Neural progenitor cell (in vitro differentiated cells): ENCODE data around the gene LTBP2. TPM values are rescaled to one million over a fixed set of nuclear protein-coding genes. Genes with fewer than 3 reads are reported as not detected.

Experiments
- DNase-seq: peaks from one replicate; pipeline ENCODE4 v3.0.0-alpha.2; 2016; ENCODE audit warnings: low spot score
- H2AFZ ChIP-seq: fragments of 200-600 bp; sonication (generic); replicated peaks from 2 replicates; pipeline ENCODE4 v1.6.1; 2016; ENCODE audit warnings: antibody characterized with exemption
- H3F3A ChIP-seq: fragments of 200-600 bp; sonication (generic); 2 replicates; pipeline ENCODE4 v1.6.1; 2016; ENCODE audit warnings: antibody characterized with exemption, low read depth
- H3K27ac ChIP-seq: fragments of 200-600 bp; sonication (generic); 2 replicates; pipeline ENCODE4 v1.5.1; 2016; ENCODE audit warnings: mild to moderate bottlenecking
- H3K27me3 ChIP-seq: fragments of 200-600 bp; sonication (generic); 2 replicates; pipeline ENCODE4 v1.6.1; 2016; ENCODE audit warnings: mild to moderate bottlenecking, moderate library complexity
- H3K36me3 ChIP-seq: fragments of 200-600 bp; sonication (generic); 2 replicates; pipeline ENCODE4 v1.5.1; 2016
- H3K4me1 ChIP-seq: fragments of 200-600 bp; sonication (generic); 2 replicates; pipeline ENCODE4 v1.6.1; 2016; ENCODE audit warnings: mixed run types
- H3K4me2 ChIP-seq: fragments of 200-600 bp; sonication (generic); 2 replicates; pipeline ENCODE4 v1.6.1; 2016
- H3K4me3 ChIP-seq: fragments of 200-600 bp; sonication (generic); 2 replicates; pipeline ENCODE4 v1.5.1; 2016
- H3K79me2 ChIP-seq: fragments of 200-600 bp; sonication (generic); 2 replicates; pipeline ENCODE4 v1.6.1; 2016; ENCODE audit warnings: low read depth
- H3K9ac ChIP-seq: fragments of 200-600 bp; sonication (generic); 2 replicates; pipeline ENCODE4 v1.6.1; 2016
- H3K9me3 ChIP-seq: fragments of 200-600 bp; sonication (generic); 2 replicates; pipeline ENCODE4 v1.5.1; 2016; ENCODE audit warnings: low read depth
- H4K20me1 ChIP-seq: fragments of 200-600 bp; sonication (generic); 2 replicates; pipeline ENCODE4 v1.6.1; 2016; ENCODE audit warnings: low read depth
- H3K27ac Mint-ChIP-seq: 3 replicates; pipeline ENCODE4 v1.8.0; 2021; ENCODE audit warnings: mixed read lengths
- H3K27me3 Mint-ChIP-seq: 2 replicates; pipeline ENCODE4 v1.8.0; 2022; ENCODE audit warnings: low read depth, mild to moderate bottlenecking, inconsistent platforms, moderate library complexity, mixed read lengths; ENCODE audit not compliant: insufficient read depth
- H3K36me3 Mint-ChIP-seq: 3 replicates; pipeline ENCODE4 v1.8.0; 2021; ENCODE audit warnings: mixed read lengths
- H3K4me1 Mint-ChIP-seq: 3 replicates; pipeline ENCODE4 v1.8.0; 2021; ENCODE audit warnings: mixed read lengths
- H3K4me3 Mint-ChIP-seq: 3 replicates; pipeline ENCODE4 v1.8.0; 2021; ENCODE audit warnings: mild to moderate bottlenecking, moderate library complexity, mixed read lengths
- H3K9me3 Mint-ChIP-seq: 3 replicates; pipeline ENCODE4 v1.8.0; 2020; ENCODE audit warnings: mixed read lengths
- CTCF ChIP-seq: fragments of 200-600 bp; sonication (generic); IDR thresholded peaks from 2 replicates; pipeline ENCODE4 v1.5.1; 2017; ENCODE audit warnings: antibody characterized with exemption, mild to moderate bottlenecking
- EZH2 ChIP-seq: fragments of 200-600 bp; sonication (generic); IDR thresholded peaks from 2 replicates; pipeline ENCODE4 v1.6.1; 2017; ENCODE audit warnings: antibody characterized with exemption, mild to moderate bottlenecking, moderate library complexity
- EZH2phosphoT487 ChIP-seq: fragments of 200-600 bp; sonication (generic); IDR thresholded peaks from 2 replicates; pipeline ENCODE4 v1.6.1; 2017; ENCODE audit warnings: antibody characterized with exemption
- total RNA-seq: library from RNA; depleted of rRNA; stranded (reverse); fragments of >200 nt; gene quantifications from 2 replicates; pipeline ENCODE4 v1.2.3, GENCODE V29; 2015; ENCODE audit warnings: low replicate concordance

LTBP2 gene
- total RNA-seq, 1 donor from 2014 or later, result 0.43 TPM

DNA sequence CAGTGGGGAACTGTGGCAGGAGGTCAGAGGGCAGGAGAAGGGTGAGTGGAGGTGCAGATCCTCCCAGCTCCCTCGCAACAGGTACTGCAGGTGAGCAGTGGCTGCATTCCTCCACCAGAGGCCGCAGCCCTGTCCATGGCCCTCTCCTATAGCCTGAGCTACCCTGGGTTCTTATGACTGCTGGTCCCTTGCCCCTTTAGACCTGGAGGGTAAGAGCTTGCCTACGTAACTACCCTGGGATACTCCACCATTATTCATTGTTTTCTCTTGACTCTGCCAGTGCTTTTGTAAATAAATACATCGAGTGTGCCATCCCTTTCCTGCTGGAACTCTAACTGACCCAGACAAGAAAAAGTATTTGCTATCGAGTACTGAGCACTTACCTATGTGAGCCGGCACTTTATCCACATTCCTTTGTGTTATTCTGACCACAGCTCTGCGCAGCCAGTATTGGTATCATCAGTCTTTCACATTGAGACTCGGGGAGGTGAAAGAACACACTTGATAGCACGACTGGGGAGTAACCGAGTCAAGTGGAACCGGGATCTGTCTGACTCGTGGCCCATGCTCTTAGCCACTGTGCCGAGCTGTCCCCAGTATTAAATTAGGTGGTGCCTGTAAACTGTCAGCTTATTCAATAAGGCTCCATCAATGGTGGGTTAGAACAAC is 38.5 kb downstream of the LTBP2 start:
- H3K27me3 Mint-ChIP-seq, result peaks cover 2% of the 10 kb centered on the region
- Histone ChIP-seq H3K27ac (no peak overlapping the region), H3K4me3 (no peak overlapping the region), H3K27me3 (no peaks in the 10 kb centered on the region), H3K9me3 (no peaks in the 10 kb centered on the region), H3K4me1 (no peaks in the 10 kb centered on the region), H2AFZ (no peak overlapping the region), H3F3A (no peaks in the 10 kb centered on the region), H3K9ac (no peak overlapping the region), H3K4me2 (no peak overlapping the region), H3K36me3 (no peaks in the 10 kb centered on the region), H4K20me1 (no peaks in the 10 kb centered on the region), H3K79me2 (no peaks in the 10 kb centered on the region)
- no peaks in the 10 kb centered on the region for H3K36me3 Mint-ChIP-seq
- TF ChIP-seq EZH2phosphoT487 (no peak), CTCF (peak; percentile 37)
- DNase-seq, result no peak
- H3K4me1 Mint-ChIP-seq, result peaks cover 50% of the 10 kb centered on the region
- H3K4me3 Mint-ChIP-seq, result peak overlapping the region; percentile 9
- no peak overlapping the region for H3K27ac Mint-ChIP-seq
- no peaks in the 10 kb centered on the region for H3K9me3 Mint-ChIP-seq

DNA sequence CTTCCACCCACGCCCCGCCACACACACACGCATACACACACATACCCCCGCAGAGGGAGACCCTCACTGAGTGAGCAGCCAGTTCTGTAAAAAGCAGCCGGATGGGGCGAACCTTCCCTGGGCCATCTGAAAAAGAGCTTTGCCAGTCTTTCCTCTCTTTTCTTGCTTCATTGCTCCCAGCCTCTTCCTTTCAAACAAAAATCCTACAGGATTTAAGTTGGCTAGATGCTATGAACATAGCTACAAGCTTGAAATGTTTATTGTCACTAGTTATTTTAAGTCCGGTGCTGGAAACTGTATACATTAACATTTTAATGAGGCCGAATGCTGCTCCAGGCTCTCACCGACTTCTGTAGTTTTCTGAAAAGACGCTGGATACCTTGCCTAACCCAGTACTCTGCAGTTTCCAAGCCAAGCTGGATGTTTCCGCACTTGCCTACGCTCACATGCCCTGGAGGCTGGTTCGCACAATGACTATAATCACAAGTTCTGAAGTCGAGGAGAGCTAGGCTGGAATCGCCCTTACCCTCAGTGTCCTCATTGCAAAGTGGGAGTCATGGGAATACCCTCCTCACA is 39.2 kb downstream of the LTBP2 start:
- Histone ChIP-seq H3K27ac (no peak overlapping the region), H3K4me1 (no peaks in the 10 kb centered on the region), H2AFZ (no peak overlapping the region), H3K27me3 (no peaks in the 10 kb centered on the region), H3K36me3 (no peaks in the 10 kb centered on the region), H3K4me2 (no peak overlapping the region), H3K9me3 (no peaks in the 10 kb centered on the region), H3K9ac (no peak overlapping the region), H3K79me2 (no peaks in the 10 kb centered on the region), H3K4me3 (no peak overlapping the region), H3F3A (no peaks in the 10 kb centered on the region), H4K20me1 (no peaks in the 10 kb centered on the region)
- H3K27ac Mint-ChIP-seq, result peak overlapping the region; percentile 96
- no peaks in the 10 kb centered on the region for H3K9me3 Mint-ChIP-seq
- no peaks in the 10 kb centered on the region for H3K36me3 Mint-ChIP-seq
- TF ChIP-seq CTCF (no peak), EZH2phosphoT487 (no peak), EZH2 (no peak)
- peaks cover 2% of the 10 kb centered on the region for H3K27me3 Mint-ChIP-seq
- DNase-seq, result no peak
- H3K4me3 Mint-ChIP-seq, result peak overlapping the region; percentile 56
- peaks cover 47% of the 10 kb centered on the region for H3K4me1 Mint-ChIP-seq

GRCh38 chr14:74571901-74572725 is 39.9 kb downstream of the LTBP2 start:
- no peak overlapping the region for H3K27ac ChIP-seq
- H3K4me1 Mint-ChIP-seq, result peaks cover 47% of the 10 kb centered on the region
- no peaks in the 10 kb centered on the region for H3F3A ChIP-seq
- no peak overlapping the region for H3K9ac ChIP-seq
- TF ChIP-seq EZH2 (no peak), CTCF (no peak), EZH2phosphoT487 (no peak)
- H3K36me3 ChIP-seq, result no peaks in the 10 kb centered on the region
- H3K9me3 ChIP-seq, result no peaks in the 10 kb centered on the region
- no peak overlapping the region for H2AFZ ChIP-seq
- H3K4me1 ChIP-seq, result no peaks in the 10 kb centered on the region
- H3K27me3 ChIP-seq, result no peaks in the 10 kb centered on the region
- H3K4me3 ChIP-seq, result no peak overlapping the region
- DNase-seq, result no peak
- H3K9me3 Mint-ChIP-seq, result no peaks in the 10 kb centered on the region
- no peaks in the 10 kb centered on the region for H3K36me3 Mint-ChIP-seq
- H3K27me3 Mint-ChIP-seq, result peaks cover 2% of the 10 kb centered on the region
- no peaks in the 10 kb centered on the region for H4K20me1 ChIP-seq
- H3K4me3 Mint-ChIP-seq, result peak overlapping the region; percentile 56
- no peaks in the 10 kb centered on the region for H3K79me2 ChIP-seq
- no peak overlapping the region for H3K4me2 ChIP-seq
- peak overlapping the region; percentile 96 for H3K27ac Mint-ChIP-seq
